RWPE1 (cell line): ENCODE measurements around the gene ZNF234.
"Not testable (repeated sequence)": the region's sequence is repeated elsewhere in the genome, so short reads cannot be mapped to it uniquely, and the experiment has no call there.

Source experiments
- CTCF ChIA-PET: fragments of 350-600 bp; sonication (Branson Sonifier 250); formaldehyde crosslinking; extraction: SDS; loops from one replicate; lab custom pipeline; 2021; lab: Yijun Ruan, JAX
- POLR2A ChIA-PET: fragments of 400-600 bp; formaldehyde crosslinking; extraction: SDS; loops from one replicate; lab custom pipeline; 2020; ENCODE audit warnings: antibody characterized with exemption; ENCODE audit not compliant: low non-redundant PET; lab: Yijun Ruan, JAX
- DNase-seq: peaks from one replicate; pipeline ENCODE4 v3.0.0; 2012; ENCODE audit warnings: low spot score
- H3K27ac ChIP-seq: fragments of 450-650 bp; 2 replicates; pipeline ENCODE4 v1.5.1; 2017
- CTCF ChIP-seq: fragments of 450-650 bp; conservative IDR thresholded peaks from 2 replicates; pipeline ENCODE4 v1.5.1; 2017; ENCODE audit warnings: low read depth, mild to moderate bottlenecking

The ZNF234 gene

GRCh38 chr19:44151491-44151890, 10.1 kb downstream of the ZNF234 start:
- ChIA-PET POLR2A (no interaction called here), CTCF (interaction anchor here (0.6 kb wide), 1 partner anchor 349 kb away, joined by 3 read pairs; no protein-coding TSS in a partner anchor)
- no peak for TF ChIP-seq CTCF
- DNase-seq: no peak
- H3K27ac ChIP-seq: no peak overlapping the region

GRCh38 chr19:44156475-44156874, 15.1 kb downstream of the ZNF234 start:
- no peak for TF ChIP-seq CTCF
- POLR2A ChIA-PET: no interaction called here
- no peak for DNase-seq

GRCh38 chr19:44163789-44164188, 22.4 kb downstream of the ZNF234 start:
- no peak for DNase-seq
- no peak for TF ChIP-seq CTCF
- no peak overlapping the region for H3K27ac ChIP-seq
- ChIA-PET CTCF (interaction anchor here (0.6 kb wide), 1 partner anchor 211 kb away, joined by 4 read pairs; no protein-coding TSS in a partner anchor), POLR2A (interaction anchor here (0.5 to 0.8 kb wide), 2 partner anchors 11 to 179 kb away, joined by 3 read pairs; no protein-coding TSS in a partner anchor)

More at GRCh38 chr19:44156475-44156874, 15.1 kb downstream of the ZNF234 start:
- no peak overlapping the region for H3K27ac ChIP-seq
- CTCF ChIA-PET: no interaction called here

- TF ChIP-seq CTCF: no peak
- ChIA-PET CTCF (no interaction called here), POLR2A (interaction anchor here (0.5 to 0.8 kb wide), 2 partner anchors 11 to 179 kb away, joined by 3 read pairs; no protein-coding TSS in a partner anchor)
- no peak overlapping the region for H3K27ac ChIP-seq
- DNase-seq: no peak
Observed at GRCh38 chr19:44164327-44164672, 22.9 kb downstream of the ZNF234 start.

- POLR2A ChIA-PET: interaction anchor here (0.8 kb wide), 1 partner anchor 180 kb away, joined by 3 read pairs; no protein-coding TSS in a partner anchor
- CTCF ChIA-PET: no interaction called here
- peak; percentile 86 for DNase-seq
- TF ChIP-seq CTCF: no peak
- peak within 1 kb of the TSS; percentile 82 for H3K27ac ChIP-seq
Observed at GRCh38 chr19:44164673-44165512, 23.5 kb downstream of the ZNF234 start, which contains the start of gene ZNF226. TSS of gene ZNF226 (plus strand) at chr19:44165100. CDS start at chr19:44170081, 4,981 bp downstream.

- CTCF ChIA-PET, POLR2A ChIA-PET, DNase-seq, H3K27ac ChIP-seq: not testable (repeated sequence)
Observed at GRCh38 chr19:44170660-44171059, 29.3 kb downstream of the ZNF234 start.

GRCh38 chr19:44176590-44176989, 35.2 kb downstream of the ZNF234 start:
- CTCF ChIA-PET: interaction anchor here (0.6 kb wide), 1 partner anchor 42 kb away, joined by 4 read pairs; no protein-coding TSS in a partner anchor

More at GRCh38 chr19:44176590-44176989, 35.2 kb downstream of the ZNF234 start:
- TF ChIP-seq CTCF: no peak
- DNase-seq: no peak
- no peak overlapping the region for H3K27ac ChIP-seq
- POLR2A ChIA-PET: no interaction called here
